RKO (cell line): ENCODE measurements around the gene AP4B1.
"Not testable (repeated sequence)": the region's sequence is repeated elsewhere in the genome, so short reads cannot be mapped to it uniquely, and the experiment has no call there.

Source experiments
- DNase-seq: peaks from one replicate; pipeline ENCODE4 v3.0.0-alpha.2; 2016; ENCODE audit warnings: low spot score

Gene AP4B1

GRCh38 chr1:113904674-113905434 is at the start of gene AP4B1, which contains the start of gene DCLRE1B:
AP4B1 (minus strand) TSS chr1:113904799; CDS start chr1:113904717, 82 bp downstream.
DCLRE1B (plus strand) TSS chr1:113905326; CDS start chr1:113905587, 261 bp downstream.
- DNase-seq: peak; percentile 99

- DNase-seq: no peak
These were observed 47.1 kb upstream of the AP4B1 start for GRCh38 chr1:113951719-113952118.

- DNase-seq: no peak
These were observed 46.3 kb upstream of the AP4B1 start for GRCh38 chr1:113950908-113951307.

GRCh38 chr1:113949007-113949406 is 44.4 kb upstream of the AP4B1 start:
- peak; percentile 32 for DNase-seq

GRCh38 chr1:113948151-113948550 is 43.6 kb upstream of the AP4B1 start:
- not testable (repeated sequence) for DNase-seq

GRCh38 chr1:113947388-113948107 is 42.9 kb upstream of the AP4B1 start:
- DNase-seq: no peak

GRCh38 chr1:113946678-113947387 is 42.2 kb upstream of the AP4B1 start:
- DNase-seq: no peak

- DNase-seq: no peak
These were observed 41.5 kb upstream of the AP4B1 start for GRCh38 chr1:113946112-113946511.

- no peak for DNase-seq
These were observed 40.7 kb upstream of the AP4B1 start for GRCh38 chr1:113945329-113945728.

GRCh38 chr1:113943028-113943811 is 38.6 kb upstream of the AP4B1 start:
- DNase-seq: no peak

- no peak for DNase-seq
These were observed 37.9 kb upstream of the AP4B1 start for GRCh38 chr1:113942527-113942926.

- no peak for DNase-seq
These were observed 36.6 kb upstream of the AP4B1 start for GRCh38 chr1:113941245-113941559.

- DNase-seq: no peak
These were observed 36.0 kb upstream of the AP4B1 start for GRCh38 chr1:113940365-113941244.

GRCh38 chr1:113938192-113938591 is 33.6 kb upstream of the AP4B1 start:
- DNase-seq: no peak

GRCh38 chr1:113937146-113937545 is 32.5 kb upstream of the AP4B1 start:
- no peak for DNase-seq

GRCh38 chr1:113935970-113936369 is 31.4 kb upstream of the AP4B1 start:
- DNase-seq: no peak

- no peak for DNase-seq
These were observed 30.6 kb upstream of the AP4B1 start for GRCh38 chr1:113935176-113935575.

- no peak for DNase-seq
These were observed 30.0 kb upstream of the AP4B1 start for GRCh38 chr1:113934511-113935055.

GRCh38 chr1:113934006-113934405 is 29.4 kb upstream of the AP4B1 start:
- DNase-seq: no peak

GRCh38 chr1:113931451-113931851 is 26.9 kb upstream of the AP4B1 start:
- DNase-seq: peak; percentile 29
